Suprapubic skin (tissue), 3 donors: ENCODE data around the gene GNA14.
"Not testable (repeated sequence)": the region's sequence is repeated elsewhere in the genome, so short reads cannot be mapped to it uniquely, and the experiment has no call there.

Experiments
- CTCF ChIP-seq, 2 donors: fragments of 200-600 bp in 1 of 2; fragments of 450-650 bp in 1 of 2; sonication (generic) in 1 of 2; IDR thresholded peaks; one replicate each; pipeline ENCODE4 v1.5.1; 2016 to 2019; ENCODE audit warnings: antibody characterized with exemption in 2 of 2, mild to moderate bottlenecking in 1 of 2, moderate library complexity in 1 of 2
- POLR2AphosphoS5 ChIP-seq, 3 donors: sonication (generic); formaldehyde crosslinking; IDR thresholded peaks; one replicate each; pipeline ENCODE4 v1.6.1; 2017; ENCODE audit warnings: antibody characterized with exemption in 3 of 3

DNA sequence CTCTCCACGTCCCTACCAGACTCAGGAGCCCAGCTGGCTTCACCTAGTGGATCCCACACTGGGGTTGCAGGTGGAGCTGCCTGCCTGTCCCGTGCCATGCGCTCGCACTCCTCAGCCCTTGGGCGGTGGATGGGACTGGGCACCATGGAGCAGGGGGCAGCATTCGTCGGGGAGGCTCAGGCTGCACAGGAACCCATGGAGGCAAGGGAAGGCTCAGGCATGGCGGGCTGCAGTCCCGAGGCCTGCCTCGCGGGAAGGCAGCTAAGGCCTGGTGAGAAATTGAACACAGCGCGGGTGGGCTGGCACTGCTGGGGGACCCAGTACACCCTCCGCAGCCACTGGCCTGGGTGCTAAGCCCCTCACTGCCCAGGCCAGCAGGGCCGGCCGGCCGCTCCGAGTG, 157.8 kb downstream of the GNA14 start:
- not testable (repeated sequence) for TF ChIP-seq CTCF, POLR2AphosphoS5 (IDR thresholded peaks at IDR 0.05)
